Lower lobe of right lung (tissue), 2 donors: ENCODE data around the gene KCNJ13. TPM values are rescaled to one million over a fixed set of nuclear protein-coding genes. Genes with fewer than 3 reads are reported as not detected.

Experiments used
- ATAC-seq, 2 donors: fragments of 200-7000 bp; cut with Tn5 transposase; one replicate each; pipeline ENCODE4 v1.9.1; 2020 to 2022; ENCODE audit warnings: mild to moderate bottlenecking in 2 of 2, moderate library complexity in 2 of 2
- DNase-seq: peaks from one replicate; pipeline ENCODE4 v3.0.0-alpha.2; 2020
- H3K27ac ChIP-seq: fragments of 200-600 bp; one replicate; pipeline ENCODE4 v1.8.0; 2022
- H3K27me3 ChIP-seq: fragments of 200-600 bp; one replicate; pipeline ENCODE4 v1.8.0; 2022; ENCODE audit warnings: low read depth
- H3K36me3 ChIP-seq: fragments of 200-600 bp; one replicate; pipeline ENCODE4 v1.8.0; 2022; ENCODE audit warnings: mild to moderate bottlenecking
- H3K4me1 ChIP-seq: fragments of 200-600 bp; one replicate; pipeline ENCODE4 v1.8.0; 2022
- H3K4me3 ChIP-seq: fragments of 200-600 bp; one replicate; pipeline ENCODE4 v1.8.0; 2022; ENCODE audit warnings: mild to moderate bottlenecking
- H3K9me3 ChIP-seq: fragments of 200-600 bp; one replicate; pipeline ENCODE4 v1.8.0; 2022
- intact Hi-C: fragments of 100-400 bp; cut with DNase I; formaldehyde crosslinking; loops from one replicate; pipeline ENCODE4 v1.11.0; 2022
- total RNA-seq: library from RNA; stranded (reverse); fragmentation: NEBNext Ultra II Directional; extraction: Animal tissue kit (Norgen Biotek cat#: 25700); gene quantifications from one replicate; pipeline ENCODE4 v1.2.1, GENCODE V29; 2021
- TF ChIP-seq, protein P1 (sequence below): fragments of 200-600 bp; IDR thresholded peaks from one replicate; pipeline ENCODE4 v1.8.0; 2022; ENCODE audit warnings: antibody characterized with exemption, mild to moderate bottlenecking
- donor health status: DM: no; HTN: yes; CAD: no; lungs with severe emphysema.

The KCNJ13 gene
- total RNA-seq, 1 donor from 2014 or later: not detected

DNA sequence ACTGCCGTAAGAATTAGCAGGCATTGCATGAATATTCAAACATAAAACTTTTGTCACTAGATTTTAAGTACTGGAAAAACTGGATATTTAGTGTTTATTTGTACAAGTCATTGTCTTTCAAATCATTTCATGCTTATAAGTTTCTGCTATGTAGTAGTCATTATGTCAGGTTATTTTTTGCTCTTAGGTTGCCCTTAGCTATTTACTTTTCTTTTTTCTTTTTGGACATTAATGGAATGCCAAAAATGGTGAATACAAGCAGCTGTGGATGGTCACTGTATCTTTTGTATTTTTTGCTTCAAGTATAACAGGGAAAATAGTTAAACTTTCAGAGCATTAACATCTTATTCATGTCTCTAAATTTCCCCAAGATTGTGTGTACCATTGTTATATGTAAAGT, 18.6 kb upstream of the KCNJ13 start:
- no peak for DNase-seq
- H3K27me3 ChIP-seq: no peaks in the 10 kb centered on the region
- no peak overlapping the region for H3K4me3 ChIP-seq
- no peak overlapping the region for H3K27ac ChIP-seq
- H3K36me3 ChIP-seq: peaks cover 82% of the 10 kb centered on the region
- intact Hi-C loops: no loop called here
- H3K9me3 ChIP-seq: no peaks in the 10 kb centered on the region
- TF ChIP-seq, protein P1, sequence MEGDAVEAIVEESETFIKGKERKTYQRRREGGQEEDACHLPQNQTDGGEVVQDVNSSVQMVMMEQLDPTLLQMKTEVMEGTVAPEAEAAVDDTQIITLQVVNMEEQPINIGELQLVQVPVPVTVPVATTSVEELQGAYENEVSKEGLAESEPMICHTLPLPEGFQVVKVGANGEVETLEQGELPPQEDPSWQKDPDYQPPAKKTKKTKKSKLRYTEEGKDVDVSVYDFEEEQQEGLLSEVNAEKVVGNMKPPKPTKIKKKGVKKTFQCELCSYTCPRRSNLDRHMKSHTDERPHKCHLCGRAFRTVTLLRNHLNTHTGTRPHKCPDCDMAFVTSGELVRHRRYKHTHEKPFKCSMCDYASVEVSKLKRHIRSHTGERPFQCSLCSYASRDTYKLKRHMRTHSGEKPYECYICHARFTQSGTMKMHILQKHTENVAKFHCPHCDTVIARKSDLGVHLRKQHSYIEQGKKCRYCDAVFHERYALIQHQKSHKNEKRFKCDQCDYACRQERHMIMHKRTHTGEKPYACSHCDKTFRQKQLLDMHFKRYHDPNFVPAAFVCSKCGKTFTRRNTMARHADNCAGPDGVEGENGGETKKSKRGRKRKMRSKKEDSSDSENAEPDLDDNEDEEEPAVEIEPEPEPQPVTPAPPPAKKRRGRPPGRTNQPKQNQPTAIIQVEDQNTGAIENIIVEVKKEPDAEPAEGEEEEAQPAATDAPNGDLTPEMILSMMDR: no peak
- no peak for ATAC-seq
- no peaks in the 10 kb centered on the region for H3K4me1 ChIP-seq

- no peak overlapping the region for H3K4me3 ChIP-seq
- peaks cover 97% of the 10 kb centered on the region for H3K36me3 ChIP-seq
- no peak for ATAC-seq
Observed at GRCh38 chr2:232793271-232793670, 16.9 kb upstream of the KCNJ13 start.

DNA sequence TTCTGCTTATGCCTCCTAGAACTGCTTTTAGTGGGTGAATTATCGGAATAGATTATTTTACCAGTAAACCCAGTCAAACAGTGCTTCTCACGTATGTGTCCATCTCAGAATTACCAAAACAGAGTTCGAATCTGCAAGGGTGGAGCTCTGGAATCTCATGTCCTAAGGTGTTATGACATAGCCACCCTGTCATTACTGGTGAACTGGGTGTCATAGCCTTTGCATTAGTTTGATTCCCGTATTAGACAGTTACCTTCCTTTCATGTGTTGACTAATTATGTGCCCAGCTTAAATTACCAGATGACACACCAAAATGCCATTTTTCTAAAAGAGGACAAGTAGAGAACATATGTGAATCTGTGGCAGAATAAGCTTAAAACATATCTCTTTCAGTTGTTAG, 15.2 kb upstream of the KCNJ13 start:
- no peaks in the 10 kb centered on the region for H3K9me3 ChIP-seq
- H3K4me3 ChIP-seq: no peak overlapping the region
- H3K4me1 ChIP-seq: no peaks in the 10 kb centered on the region
- TF ChIP-seq, protein P1: no peak
- ATAC-seq (no peak), DNase-seq (no peak)
- no peak overlapping the region for H3K27ac ChIP-seq
- no peaks in the 10 kb centered on the region for H3K27me3 ChIP-seq
- intact Hi-C loops: no loop called here
- H3K36me3 ChIP-seq: peaks cover 100% of the 10 kb centered on the region

More at GRCh38 chr2:232793271-232793670, 16.9 kb upstream of the KCNJ13 start:
- intact Hi-C loops: no loop called here
- DNase-seq: no peak
- Histone ChIP-seq H3K9me3 (no peaks in the 10 kb centered on the region), H3K27me3 (no peaks in the 10 kb centered on the region), H3K4me1 (no peaks in the 10 kb centered on the region), H3K27ac (no peak overlapping the region)
- TF ChIP-seq, protein P1: no peak

DNA sequence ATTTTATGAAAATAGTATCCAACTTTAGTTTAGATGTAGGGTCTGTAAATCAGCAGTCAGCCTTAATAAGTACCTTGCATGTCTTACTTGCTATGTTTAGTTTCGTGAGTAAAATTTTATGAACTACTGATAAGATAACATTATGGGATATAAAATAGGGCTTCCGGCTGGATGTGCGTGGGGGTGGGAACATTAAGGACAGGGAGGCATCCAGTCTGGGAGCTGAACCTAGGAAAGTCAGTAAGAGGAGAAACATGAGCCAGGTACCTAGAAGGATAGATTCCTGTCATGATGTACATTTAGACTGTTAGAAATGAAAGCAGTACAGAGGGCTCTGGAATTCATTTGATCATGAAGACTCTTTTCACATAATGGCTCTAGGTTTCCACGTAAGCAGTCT, 12.7 kb upstream of the KCNJ13 start:
- no peak overlapping the region for H3K27ac ChIP-seq
- no peaks in the 10 kb centered on the region for H3K4me1 ChIP-seq
- H3K4me3 ChIP-seq: no peak overlapping the region
- intact Hi-C loops: no loop called here
- DNase-seq (no peak), ATAC-seq (no peak)
- no peaks in the 10 kb centered on the region for H3K27me3 ChIP-seq
- H3K36me3 ChIP-seq: peaks cover 85% of the 10 kb centered on the region
- TF ChIP-seq, protein P1: no peak
- no peaks in the 10 kb centered on the region for H3K9me3 ChIP-seq

- TF ChIP-seq, protein P1: no peak
- Histone ChIP-seq H3K36me3 (peaks cover 81% of the 10 kb centered on the region), H3K4me1 (no peaks in the 10 kb centered on the region), H3K9me3 (no peaks in the 10 kb centered on the region), H3K27ac (no peak overlapping the region), H3K4me3 (no peak overlapping the region), H3K27me3 (no peaks in the 10 kb centered on the region)
- ATAC-seq: no peak
- intact Hi-C loops: no loop called here
- no peak for DNase-seq
Observed at GRCh38 chr2:232787806-232788205, 11.4 kb upstream of the KCNJ13 start.

- intact Hi-C loops: no loop called here
- TF ChIP-seq, protein P1: no peak
Observed at GRCh38 chr2:232783278-232783677, 6.9 kb upstream of the KCNJ13 start.

More at GRCh38 chr2:232783278-232783677, 6.9 kb upstream of the KCNJ13 start:
- Histone ChIP-seq H3K4me1 (peaks cover 10% of the 10 kb centered on the region), H3K4me3 (no peak overlapping the region), H3K27ac (no peak overlapping the region), H3K9me3 (no peaks in the 10 kb centered on the region), H3K27me3 (no peaks in the 10 kb centered on the region), H3K36me3 (peaks cover 45% of the 10 kb centered on the region)
- ATAC-seq (no peak), DNase-seq (no peak)
